HCT116 (cell line): ENCODE data around the gene C2orf76. TPM values are rescaled to one million over a fixed set of nuclear protein-coding genes. Genes with fewer than 3 reads are reported as not detected.

Experiments used
- ATAC-seq: fragments of 200-7000 bp; cut with Tn5 transposase; 2 replicates; pipeline ENCODE4 v1.9.1; 2020; ENCODE audit warnings: mild to moderate bottlenecking, moderate library complexity
- BruUV-seq: library from RNA; stranded (reverse); fragments of 400-500 nt; replicated peaks from 2 replicates; lab custom pipeline; 2021; lab: Mats Ljungman, UMichigan
- CTCF ChIA-PET: fragments of 300-600 bp; sonication (Branson Sonifier 250); formaldehyde crosslinking; loops from one replicate; lab custom pipeline; 2021; ENCODE audit warnings: antibody characterized with exemption; lab: Charles Lee
- POLR2A ChIA-PET: fragments of 300-600, 350-600 bp; sonication (Branson Sonifier 250); formaldehyde crosslinking; loops from one replicate; lab custom pipeline; 2021; ENCODE audit warnings: antibody characterized with exemption; lab: Charles Lee
- RAD21 ChIA-PET, 2 experiments: fragments of 300-600 bp; sonication (Branson Sonifier 250); formaldehyde crosslinking; loops; one replicate each; lab custom pipeline; 2023; ENCODE audit warnings: low total read pairs in 2 of 2; ENCODE audit not compliant: uncharacterized antibody in 2 of 2, unreplicated experiment in 2 of 2, low non-redundant PET in 1 of 2; lab: Charles Lee
- DNase-seq: peaks from one replicate; pipeline ENCODE4 v3.0.0-alpha.2; 2010; ENCODE audit warnings: low read depth, low spot score
- H2AFZ ChIP-seq: fragments of 200-600 bp; shearing (Covaris generic), sonication (generic); 2 replicates; pipeline ENCODE4 v1.6.1; 2017; ENCODE audit warnings: low read depth, mixed run types, mixed read lengths, antibody characterized with exemption, low read length; ENCODE audit not compliant: poor library complexity, severe bottlenecking
- H3K27ac ChIP-seq: 2 replicates; pipeline ENCODE4 v1.5.1; 2012; ENCODE audit warnings: low read depth, low read length
- H3K27me3 ChIP-seq: fragments of 200-600 bp; sonication (generic); 2 replicates; pipeline ENCODE4 v1.6.1; 2016; ENCODE audit warnings: mixed run types, low read length, mixed read lengths; ENCODE audit not compliant: insufficient read depth
- H3K36me3 ChIP-seq, 2 experiments: fragments of 200-500 bp in 1 of 2; fragments of 200-600 bp in 1 of 2; sonication (Bioruptor generic) in 1 of 2; sonication (generic) in 1 of 2; 2 replicates each; pipeline versions ENCODE4 v1.5.1 to v1.6.1; 2014 to 2016; ENCODE audit warnings: low read length in 2 of 2, inconsistent platforms in 1 of 2, mixed read lengths in 1 of 2, mixed run types in 1 of 2; ENCODE audit not compliant: insufficient read depth in 2 of 2, control insufficient read depth in 1 of 2
- H3K4me1 ChIP-seq, 2 experiments: fragments of 200-600 bp in 1 of 2; sonication (generic) in 1 of 2; 2 replicates each; pipeline versions ENCODE4 v1.5.1 to v1.6.1; 2012 to 2017; ENCODE audit warnings: low read length in 2 of 2, inconsistent platforms in 1 of 2, mild to moderate bottlenecking in 1 of 2, mixed read lengths in 1 of 2, mixed run types in 1 of 2, moderate library complexity in 1 of 2; ENCODE audit not compliant: insufficient read depth in 2 of 2, control insufficient read depth in 1 of 2
- H3K4me2 ChIP-seq: fragments of 200-600 bp; sonication (generic); 2 replicates; pipeline ENCODE4 v1.6.1; 2017; ENCODE audit warnings: mixed run types, low read length, mixed read lengths
- H3K4me3 ChIP-seq, 2 experiments: fragments of 200-600 bp in 1 of 2; sonication (generic) in 1 of 2; replicated peaks in 1 of 2; 2 replicates each; pipeline ENCODE4 v1.5.1; 2011 to 2016; ENCODE audit warnings: low read length in 2 of 2, control low read depth in 1 of 2, low read depth in 1 of 2, mild to moderate bottlenecking in 1 of 2, mixed read lengths in 1 of 2, mixed run types in 1 of 2
- H3K79me2 ChIP-seq: fragments of 200-600 bp; sonication (generic); 2 replicates; pipeline ENCODE4 v1.6.1; 2017; ENCODE audit warnings: mild to moderate bottlenecking, mixed run types, low read length, moderate library complexity, mixed read lengths; ENCODE audit not compliant: insufficient read depth
- H3K9ac ChIP-seq: fragments of 200-600 bp; sonication (generic); 2 replicates; pipeline ENCODE4 v1.6.1; 2016; ENCODE audit warnings: low read length, mixed read lengths
- H3K9me2 ChIP-seq: fragments of 200-600 bp; sonication (generic), shearing (Covaris generic); 2 replicates; pipeline ENCODE4 v1.6.1; 2017; ENCODE audit warnings: mixed run types, mild to moderate bottlenecking, moderate library complexity; ENCODE audit not compliant: insufficient read depth
- H3K9me3 ChIP-seq, 2 experiments: fragments of 200-500 bp in 1 of 2; fragments of 200-600 bp in 1 of 2; sonication (Bioruptor generic) in 1 of 2; sonication (generic) in 1 of 2; 2 replicates each; pipeline ENCODE4 v1.6.1; 2014 to 2017; ENCODE audit warnings: low read length in 2 of 2, mixed read lengths in 2 of 2, inconsistent platforms in 1 of 2, low read depth in 1 of 2, mild to moderate bottlenecking in 1 of 2, mixed run types in 1 of 2, moderate library complexity in 1 of 2; ENCODE audit not compliant: control insufficient read depth in 1 of 2, insufficient read depth in 1 of 2
- H4K20me1 ChIP-seq: fragments of 200-600 bp; sonication (generic), shearing (Covaris generic); 2 replicates; pipeline ENCODE4 v1.6.1; 2017; ENCODE audit warnings: mixed run types, mild to moderate bottlenecking, moderate library complexity; ENCODE audit not compliant: insufficient read depth
- ATF3 ChIP-seq: IDR thresholded peaks from 2 replicates; pipeline ENCODE4 v1.6.1; 2012
- CBX3 ChIP-seq: IDR thresholded peaks from 2 replicates; pipeline ENCODE4 v1.6.1; 2012; ENCODE audit warnings: low read depth
- CEBPB ChIP-seq: IDR thresholded peaks from 2 replicates; pipeline ENCODE4 v1.6.1; 2012; ENCODE audit warnings: low read depth
- CTCF ChIP-seq, 3 experiments: fragments of 200-600 bp in 1 of 3; sonication (generic) in 1 of 3; IDR thresholded peaks in 2 of 3; conservative IDR thresholded peaks in 1 of 3; 2 replicates each; pipeline ENCODE4 v1.5.1; 2012 to 2017; ENCODE audit warnings: low read depth in 2 of 3, low read length in 2 of 3, antibody characterized with exemption in 1 of 3, borderline replicate concordance in 1 of 3, control low read depth in 1 of 3, mild to moderate bottlenecking in 1 of 3, mixed read lengths in 1 of 3, mixed run types in 1 of 3, moderate library complexity in 1 of 3; ENCODE audit not compliant: insufficient read depth in 1 of 3
- EGR1 ChIP-seq: IDR thresholded peaks from 2 replicates; pipeline ENCODE4 v1.6.1; 2012; ENCODE audit warnings: low read depth
- ELF1 ChIP-seq: IDR thresholded peaks from 2 replicates; pipeline ENCODE4 v1.6.1; 2012; ENCODE audit warnings: low read depth, borderline replicate concordance
- EZH2 ChIP-seq: fragments of 200-600 bp; sonication (generic); IDR thresholded peaks from 2 replicates; pipeline ENCODE4 v1.6.1; 2017; ENCODE audit warnings: antibody characterized with exemption, mixed run types
- FOSL1 ChIP-seq: IDR thresholded peaks from 2 replicates; pipeline ENCODE4 v1.6.1; 2012; ENCODE audit warnings: low read depth
- MAX ChIP-seq: IDR thresholded peaks from 2 replicates; pipeline ENCODE4 v1.6.1; 2012
- POLR2A ChIP-seq: IDR thresholded peaks from 2 replicates; pipeline ENCODE4 v1.7.0; 2011; ENCODE audit warnings: borderline replicate concordance; ENCODE audit not compliant: insufficient read depth, insufficient read length; ENCODE audit errors: extremely low read depth
- POLR2AphosphoS5 ChIP-seq: IDR thresholded peaks from 2 replicates; pipeline ENCODE4 v1.6.1; 2011; ENCODE audit warnings: mild to moderate bottlenecking, low read depth, low read length, moderate library complexity
- RAD21 ChIP-seq: IDR thresholded peaks from 2 replicates; pipeline ENCODE4 v1.6.1; 2012; ENCODE audit warnings: low read depth, mild to moderate bottlenecking
- REST ChIP-seq: IDR thresholded peaks from 2 replicates; pipeline ENCODE4 v1.6.1; 2012; ENCODE audit warnings: low read depth
- SIN3A ChIP-seq: IDR thresholded peaks from 2 replicates; pipeline ENCODE4 v1.6.1; 2012; ENCODE audit warnings: low read depth
- SRF ChIP-seq: IDR thresholded peaks from 2 replicates; pipeline ENCODE4 v1.6.1; 2012; ENCODE audit warnings: low read depth
- TCF7L2 ChIP-seq: IDR thresholded peaks from 2 replicates; pipeline ENCODE4 v1.7.0; 2011; ENCODE audit warnings: borderline replicate concordance, inconsistent platforms; ENCODE audit not compliant: insufficient read depth, insufficient read length; ENCODE audit errors: extremely low read depth
- YY1 ChIP-seq: IDR thresholded peaks from 2 replicates; pipeline ENCODE4 v1.6.1; 2011; ENCODE audit warnings: low read length, low read depth, moderate library complexity, mild to moderate bottlenecking; ENCODE audit not compliant: insufficient replicate concordance; ENCODE audit errors: extremely low read depth
- ZFX ChIP-seq: fragments of 450-650 bp; IDR thresholded peaks from 2 replicates; pipeline ENCODE4 v1.6.1; 2017
- ZNF274 ChIP-seq: fragments of 200-500 bp; sonication (Bioruptor generic); IDR thresholded peaks from 2 replicates; pipeline ENCODE4 v1.6.1; 2014; ENCODE audit warnings: mild to moderate bottlenecking, low read depth, low read length, inconsistent platforms
- intact Hi-C: fragments of 100-400 bp; cut with micrococcal nuclease; formaldehyde crosslinking; loops from 2 replicates; pipeline ENCODE4 v1.10.0; 2022
- total RNA-seq: library from RNA; stranded (reverse); gene quantifications from one replicate; pipeline ENCODE4 v1.2.1, GENCODE V29; 2021; ENCODE audit not compliant: unreplicated experiment

Gene C2orf76
- total RNA-seq, 1 experiment from 2014 or later = 10.5 TPM

- no TSS peak for BruUV-seq
- H4K20me1 ChIP-seq = no peaks in the 10 kb centered on the region
- H3K4me2 ChIP-seq = no peak overlapping the region
- H3K9me3 ChIP-seq = no peaks in the 10 kb centered on the region
- no peak overlapping the region for H3K4me3 ChIP-seq
- intact Hi-C loops = no loop called here
- H3K79me2 ChIP-seq = no peaks in the 10 kb centered on the region
- H3K27ac ChIP-seq = no peak overlapping the region
- CTCF ChIA-PET = no interaction called here
- H3K27me3 ChIP-seq = no peaks in the 10 kb centered on the region
- POLR2A ChIA-PET = no interaction called here
- RAD21 ChIA-PET = no interaction called here
- ATAC-seq (no peak), DNase-seq (no peak)
- H3K36me3 ChIP-seq = no peaks in the 10 kb centered on the region
- no peaks in the 10 kb centered on the region for H3K9me2 ChIP-seq
- H3K9ac ChIP-seq = no peak overlapping the region
- no peaks in the 10 kb centered on the region for H3K4me1 ChIP-seq
- TF ChIP-seq SRF = no peak
- no peak for TF ChIP-seq EGR1
- no peak for TF ChIP-seq ZFX
- TF ChIP-seq REST = no peak
- no peak for TF ChIP-seq SIN3A
- no peak for TF ChIP-seq TCF7L2
- no peak for TF ChIP-seq EZH2
- no peak for TF ChIP-seq CEBPB
- no peak for TF ChIP-seq ELF1
- TF ChIP-seq POLR2AphosphoS5 = no peak
- TF ChIP-seq CBX3 = no peak
- no peak for TF ChIP-seq YY1
- no peak for TF ChIP-seq FOSL1
- TF ChIP-seq ATF3 = no peak
- no peak for TF ChIP-seq ZNF274
- no peak for TF ChIP-seq MAX
- no peak for TF ChIP-seq CTCF (IDR thresholded peaks at IDR 0.05 in 2 of 3, conservative IDR thresholded peaks at IDR 0.05 in 1 of 3; ENCODE audit: borderline replicate concordance in 1 of 3, insufficient read depth in 1 of 3, low read depth in 2 of 3, low read length in 2 of 3)
- no peak for TF ChIP-seq POLR2A
- TF ChIP-seq RAD21 = no peak
- no peak overlapping the region for H2AFZ ChIP-seq
Observed at GRCh38 chr2:119317554-119317953, 49.1 kb downstream of the C2orf76 start.
